Camera-type eye (tissue), 1 donor: ENCODE measurements around the gene PPM1G. TPM values are rescaled to one million over a fixed set of nuclear protein-coding genes. Genes with fewer than 3 reads are reported as not detected.

ENCODE experiments used
- total RNA-seq: library from RNA; depleted of rRNA; stranded (reverse); fragments of >200 nt; gene quantifications from one replicate; pipeline ENCODE4 v1.2.3, GENCODE V29; 2014

Gene PPM1G
- total RNA-seq, result 54.4 TPM

GRCh38 chr2:27409321-27410073, at the start of gene PPM1G:
Gene PPM1G, minus strand, starts transcription at chr2:27409591. Its CDS starts 169 bp downstream, at chr2:27409422.

DNA sequence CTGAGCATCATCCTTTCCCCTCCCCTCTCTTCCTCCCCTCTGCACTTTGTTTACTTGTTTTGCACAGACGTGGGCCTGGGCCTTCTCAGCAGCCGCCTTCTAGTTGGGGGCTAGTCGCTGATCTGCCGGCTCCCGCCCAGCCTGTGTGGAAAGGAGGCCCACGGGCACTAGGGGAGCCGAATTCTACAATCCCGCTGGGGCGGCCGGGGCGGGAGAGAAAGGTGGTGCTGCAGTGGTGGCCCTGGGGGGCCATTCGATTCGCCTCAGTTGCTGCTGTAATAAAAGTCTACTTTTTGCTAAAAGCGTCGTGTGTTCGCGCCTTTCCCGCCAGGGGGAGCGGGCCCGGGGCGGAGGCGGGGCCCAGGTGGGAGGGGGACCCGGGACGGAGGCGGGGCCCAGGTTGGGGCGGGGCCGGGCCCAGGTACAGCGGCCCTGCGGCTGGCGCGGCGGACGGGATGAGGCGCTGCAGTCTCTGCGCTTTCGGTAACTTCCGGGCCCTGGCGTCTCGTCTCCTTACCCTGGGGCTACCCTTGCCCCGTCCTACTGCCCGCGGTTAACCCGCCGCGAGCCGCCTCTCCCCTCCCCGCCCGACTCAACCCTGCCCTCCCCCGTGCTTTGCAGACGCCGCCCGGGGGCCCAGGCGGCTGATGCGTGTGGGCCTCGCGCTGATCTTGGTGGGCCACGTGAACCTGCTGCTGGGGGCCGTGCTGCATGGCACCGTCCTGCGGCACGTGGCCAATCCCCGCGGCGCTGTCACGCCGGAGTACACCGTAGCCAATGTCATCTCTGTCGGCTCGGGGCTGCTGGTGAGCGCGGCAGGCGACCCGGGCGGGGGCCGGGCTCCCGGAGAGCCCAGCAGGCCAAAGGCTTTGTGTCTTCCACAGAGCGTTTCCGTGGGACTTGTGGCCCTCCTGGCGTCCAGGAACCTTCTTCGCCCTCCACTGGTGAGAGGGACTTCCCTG, 32.8 kb upstream of the PPM1G start, which contains the start of gene KRTCAP3:
TSS of gene KRTCAP3 (plus strand) at position 424 of the 962 bp plus-strand sequence. CDS start at position 456, 32 bp downstream.

DNA sequence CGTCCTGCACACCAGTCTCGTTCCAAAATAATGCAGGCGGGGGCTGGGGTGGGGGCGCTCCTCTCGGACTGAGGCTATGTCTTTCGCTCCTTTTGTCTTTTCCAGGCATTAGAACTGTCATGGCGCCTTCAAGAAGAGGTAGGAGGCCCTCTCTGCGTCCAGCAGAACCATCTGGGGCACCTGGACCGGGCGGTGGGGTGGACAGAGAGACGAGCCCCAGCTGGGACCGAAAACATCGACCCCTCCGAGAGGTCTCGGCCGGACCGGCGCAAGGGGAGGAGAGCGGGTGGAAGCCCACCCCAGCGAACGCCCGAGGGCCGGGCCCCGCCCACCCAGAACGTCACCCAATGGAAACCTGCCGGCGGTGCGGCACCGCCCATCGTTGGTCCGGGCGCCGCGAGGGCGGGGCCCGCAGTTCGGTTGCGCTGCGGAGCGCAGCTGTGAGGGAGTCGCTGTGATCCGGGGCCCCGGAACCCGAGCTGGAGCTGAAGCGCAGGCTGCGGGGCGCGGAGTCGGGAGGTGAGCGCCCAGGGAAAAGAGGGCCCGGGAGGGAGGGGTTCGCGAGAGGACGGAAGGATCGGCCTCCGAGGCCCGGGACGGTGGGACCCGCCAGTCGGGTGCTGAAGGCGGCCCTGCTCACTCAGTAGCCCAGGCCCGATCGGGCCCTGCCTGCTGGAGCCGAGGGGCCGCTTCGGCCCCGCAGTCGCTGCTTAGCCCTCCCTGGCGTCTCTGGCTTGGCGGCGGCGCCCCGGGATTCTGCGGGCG, 19.0 kb upstream of the PPM1G start, which contains the start of gene NRBP1:
TSS of gene NRBP1 (plus strand) at position 419 of the 765 bp plus-strand sequence. CDS start 4,643 bp downstream, outside the sequence.

GRCh38 chr2:27380626-27381545, 28.5 kb downstream of the PPM1G start, which contains the start of gene ZNF513:
Gene ZNF513, minus strand, starts transcription at chr2:27380734. Its CDS starts 208 bp downstream, at chr2:27380526.

GRCh38 chr2:27370026-27370815, 39.2 kb downstream of the PPM1G start, which contains the start of the genes EIF2B4 and SNX17:
Gene EIF2B4, minus strand, starts transcription at chr2:27370338. Its CDS starts 24 bp downstream, at chr2:27370314.
Gene SNX17, plus strand, starts transcription at chr2:27370616. Its CDS starts 128 bp downstream, at chr2:27370744.

DNA sequence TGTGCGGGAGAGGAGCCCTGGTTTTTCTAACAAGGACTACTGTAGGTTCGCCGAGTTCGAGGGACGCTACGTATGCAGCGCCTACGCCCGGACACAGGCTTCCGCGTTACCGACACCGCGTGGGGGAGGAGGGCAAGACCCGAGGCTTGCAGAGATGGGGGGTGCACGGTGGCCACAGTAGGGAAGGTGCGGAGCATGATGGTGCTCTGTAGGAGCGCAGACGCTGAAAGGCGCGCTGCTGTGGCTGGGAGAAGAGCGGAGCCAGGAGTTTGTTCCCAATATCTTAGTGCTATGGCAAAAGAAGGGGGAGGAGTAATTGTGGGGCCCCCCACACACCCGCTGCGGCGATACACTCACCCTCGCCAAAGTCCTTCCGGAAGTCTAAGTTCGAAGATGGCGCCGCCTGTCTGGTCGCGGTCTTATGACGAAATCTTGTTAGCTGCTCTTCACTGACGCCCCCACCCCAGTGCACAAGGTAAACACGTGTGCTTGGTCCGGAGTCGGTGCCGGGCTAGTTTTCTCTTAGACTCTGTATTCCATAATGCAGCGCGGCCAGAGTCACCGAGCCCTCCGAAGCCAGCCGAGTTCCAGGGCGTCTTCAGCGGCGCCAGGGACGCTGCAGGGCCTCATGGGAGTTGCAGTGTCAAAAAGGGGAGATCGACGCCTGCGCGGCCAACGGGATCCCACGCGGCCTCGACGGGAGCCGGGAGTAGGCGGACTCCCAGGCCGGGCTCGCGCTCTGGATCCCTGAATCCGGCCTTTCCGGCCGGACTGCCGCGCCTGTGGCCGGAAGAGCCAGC, 52.8 kb downstream of the PPM1G start, which contains the start of gene GTF3C2:
TSS of gene GTF3C2 (minus strand) at position 383 of the 800 bp plus-strand sequence. CDS start 13,210 bp downstream, outside the sequence.

Other genes with a start within 250 kb of the PPM1G start
- gene ATRAID, start 197.6 kb downstream of the PPM1G start, total RNA-seq, result 102 TPM
- 40.4 TPM for gene SLC5A6, start 197.3 kb downstream of the PPM1G start, total RNA-seq
- 34.4 TPM for gene CAD, start 192.2 kb downstream of the PPM1G start, total RNA-seq
- 0.27 TPM for gene SLC30A3, start 146.5 kb downstream of the PPM1G start, total RNA-seq
- not detected for gene DNAJC5G, start 134.2 kb downstream of the PPM1G start, total RNA-seq
- gene TRIM54, start 127.2 kb downstream of the PPM1G start, total RNA-seq, result 4.7 TPM
- gene UCN, start 101.1 kb downstream of the PPM1G start, total RNA-seq, result 4.7 TPM
- gene MPV17, start 86.5 kb downstream of the PPM1G start, total RNA-seq, result 62.5 TPM
- gene GTF3C2, start 52.8 kb downstream of the PPM1G start, total RNA-seq, result 46.5 TPM
- 30.0 TPM for gene EIF2B4, start 39.3 kb downstream of the PPM1G start, total RNA-seq
- gene SNX17, start 39.0 kb downstream of the PPM1G start, total RNA-seq, result 72.6 TPM
- gene ZNF513, start 28.9 kb downstream of the PPM1G start, total RNA-seq, result 11.6 TPM
- gene NRBP1, start 19.0 kb upstream of the PPM1G start, total RNA-seq, result 108 TPM
- gene KRTCAP3, start 32.8 kb upstream of the PPM1G start, total RNA-seq, result not detected
- gene IFT172, start 80.2 kb upstream of the PPM1G start, total RNA-seq, result 57.2 TPM
- 13.7 TPM for gene FNDC4, start 85.6 kb upstream of the PPM1G start, total RNA-seq
- not detected for gene GCKR, start 87.2 kb upstream of the PPM1G start, total RNA-seq
- gene ZNF512, start 173.5 kb upstream of the PPM1G start, total RNA-seq, result 95.4 TPM
- gene CCDC121, start 219.4 kb upstream of the PPM1G start, total RNA-seq, result 12.6 TPM
- 37.1 TPM for gene GPN1, start 219.5 kb upstream of the PPM1G start, total RNA-seq